HepG2 (cell line): ENCODE data around the gene RPS10. TPM values are rescaled to one million over a fixed set of nuclear protein-coding genes. Genes with fewer than 3 reads are reported as not detected.

ENCODE experiments used
- CREBL2 ChIP-seq: sonication (generic); formaldehyde crosslinking; IDR thresholded peaks from 2 replicates; pipeline ENCODE4 v1.8.1; 2023; ENCODE audit warnings: missing genetic modification reagents, mild to moderate bottlenecking, borderline replicate concordance
- EEA1 ChIP-seq: sonication (generic); formaldehyde crosslinking; IDR thresholded peaks from 2 replicates; pipeline ENCODE4 v1.5.1; 2020; ENCODE audit warnings: mild to moderate bottlenecking, missing genetic modification reagents, borderline replicate concordance
- ELF1 ChIP-seq: sonication (generic); formaldehyde crosslinking; IDR thresholded peaks from 2 replicates; pipeline ENCODE4 v1.4.0; 2020; ENCODE audit warnings: missing genetic modification reagents
- ESRRA ChIP-seq: sonication (generic); formaldehyde crosslinking; IDR thresholded peaks from 2 replicates; pipeline ENCODE4 v1.5.1; 2020; ENCODE audit warnings: mild to moderate bottlenecking, low read depth, missing genetic modification reagents
- FOXC1 ChIP-seq: sonication (generic); formaldehyde crosslinking; IDR thresholded peaks from 2 replicates; pipeline ENCODE4 v1.8.0; 2022; ENCODE audit warnings: mild to moderate bottlenecking, missing genetic modification reagents, borderline replicate concordance
- FUBP1 ChIP-seq: sonication (generic); formaldehyde crosslinking; IDR thresholded peaks from 2 replicates; pipeline ENCODE4 v1.5.1; 2020; ENCODE audit warnings: missing genetic modification reagents, mild to moderate bottlenecking, borderline replicate concordance
- HNRNPUL1 ChIP-seq: fragments of 200-400 bp; formaldehyde crosslinking; IDR thresholded peaks from 2 replicates; pipeline ENCODE4 v1.6.1; 2017; ENCODE audit warnings: low read depth, mild to moderate bottlenecking, low read length, moderate library complexity
- KDM2A ChIP-seq: sonication (generic); formaldehyde crosslinking; IDR thresholded peaks from 2 replicates; pipeline ENCODE4 v1.4.0; 2020; ENCODE audit warnings: low read depth, missing genetic modification reagents, borderline replicate concordance
- MAF1 ChIP-seq: sonication (generic); formaldehyde crosslinking; IDR thresholded peaks from 2 replicates; pipeline ENCODE4 v1.5.0; 2020; ENCODE audit warnings: missing genetic modification reagents, borderline replicate concordance
- NCOR1 ChIP-seq: fragments of 200-600 bp; sonication (generic); IDR thresholded peaks from 2 replicates; pipeline ENCODE4 v1.7.0; 2017; ENCODE audit warnings: antibody characterized with exemption, low read length, borderline replicate concordance
- RXRB ChIP-seq: IDR thresholded peaks from 2 replicates; pipeline ENCODE4 v1.6.1; 2016; ENCODE audit warnings: borderline replicate concordance, missing genetic modification reagents, missing compliant biosample characterization
- SATB2 ChIP-seq: sonication (generic); formaldehyde crosslinking; IDR thresholded peaks from 2 replicates; pipeline ENCODE4 v1.5.0; 2020; ENCODE audit warnings: missing genetic modification reagents
- SKI ChIP-seq: fragments of 450-650 bp; IDR thresholded peaks from one replicate; pipeline ENCODE4 v1.6.1; 2018; ENCODE audit warnings: mild to moderate bottlenecking; ENCODE audit not compliant: partially characterized antibody
- SNRNP70 ChIP-seq: fragments of 200-400 bp; formaldehyde crosslinking; IDR thresholded peaks from 2 replicates; pipeline ENCODE4 v1.6.1; 2017; ENCODE audit warnings: mild to moderate bottlenecking, low read depth, low read length, moderate library complexity
- SP1 ChIP-seq, 2 experiments: fragments of 450-650 bp in 1 of 2; sonication (generic) in 1 of 2; formaldehyde crosslinking in 1 of 2; IDR thresholded peaks; 2 replicates each; pipeline versions ENCODE4 v1.4.0 to v1.6.1; 2016 to 2020; ENCODE audit warnings: missing genetic modification reagents in 1 of 2
- YEATS2 ChIP-seq: sonication (generic); formaldehyde crosslinking; IDR thresholded peaks from 2 replicates; pipeline ENCODE4 v1.4.0; 2020; ENCODE audit warnings: missing genetic modification reagents, borderline replicate concordance
- ZNF263 ChIP-seq: sonication (generic); formaldehyde crosslinking; IDR thresholded peaks from 2 replicates; pipeline ENCODE4 v1.4.0; 2020; ENCODE audit warnings: missing genetic modification reagents
- ZNF446 ChIP-seq: sonication (generic); formaldehyde crosslinking; IDR thresholded peaks from 2 replicates; pipeline ENCODE4 v1.5.0; 2020; ENCODE audit warnings: mild to moderate bottlenecking, missing genetic modification reagents
- ZNF609 ChIP-seq: sonication (generic); formaldehyde crosslinking; IDR thresholded peaks from 2 replicates; pipeline ENCODE4 v1.4.0; 2020; ENCODE audit warnings: mild to moderate bottlenecking, missing genetic modification reagents, borderline replicate concordance
- ZNF678 ChIP-seq: sonication (generic); formaldehyde crosslinking; IDR thresholded peaks from 2 replicates; pipeline ENCODE4 v1.4.0; 2020; ENCODE audit warnings: mild to moderate bottlenecking, missing genetic modification reagents
- ZSCAN25 ChIP-seq: sonication (generic); formaldehyde crosslinking; IDR thresholded peaks from 2 replicates; pipeline ENCODE4 v1.8.0; 2022; ENCODE audit warnings: mild to moderate bottlenecking, missing genetic modification reagents
- polyA plus RNA-seq, 8 experiments: library from polyadenylated mRNA; depleted of rRNA in 3 of 8; stranded (reverse) in 7 of 8; unstranded in 1 of 8; fragments of >200 nt; fragmentation: Illumina TruSeq in 4 of 8; extraction: Trizol in 4 of 8; gene quantifications; 2 replicates each; pipeline versions ENCODE4 v1.2.1 to v1.2.3, GENCODE V29; 2011 to 2016; ENCODE audit warnings: low read depth in 4 of 8, missing spikeins in 1 of 8, mixed read lengths in 1 of 8; ENCODE audit not compliant: insufficient read depth in 1 of 8
- total RNA-seq, 5 experiments: library from RNA; depleted of rRNA; stranded (reverse); fragments of >200 nt; fragmentation: Illumina TruSeq; extraction: Trizol; gene quantifications; 2 replicates each; pipeline ENCODE4 v1.2.3, GENCODE V29; 2016; ENCODE audit warnings: low read depth in 1 of 5

Gene RPS10
- total and polyA plus RNA-seq, 2 of the 13 experiments (the other 11 are each of a cell fraction or from before 2014, with no cell fraction given): 2,909 to 4,648 TPM

GRCh38 chr6:34392497-34393190, 33.2 kb downstream of the RPS10 start, which contains the start of gene NUDT3 (continued):
- TF ChIP-seq ZNF609 (CRISPR knock-in tag): peak; percentile 69; the same call in 1 of the 2 replicates
- 0 out of 2 replicates have a peak, but pooled peaks have one; percentile 5 for TF ChIP-seq ZNF446 (CRISPR knock-in tag)
- TF ChIP-seq EEA1 (CRISPR knock-in tag): no peak
- peak; percentile 51; the same call in 1 of the 2 replicates for TF ChIP-seq ELF1 (CRISPR knock-in tag)
- TF ChIP-seq ZSCAN25 (CRISPR knock-in tag): 0 out of 2 replicates have a peak, but pooled peaks have one; percentile 62
- TF ChIP-seq FOXC1 (CRISPR knock-in tag): peak; percentile 14; the same call in 1 of the 2 replicates
- 0 out of 2 replicates have a peak, but pooled peaks have one; percentile 22 for TF ChIP-seq MAF1
- peak; percentile 39; the same call in 1 of the 2 replicates for TF ChIP-seq ZNF263 (CRISPR knock-in tag)
- TF ChIP-seq NCOR1: peak; percentile 25; the same call in 1 of the 2 replicates
- TF ChIP-seq SNRNP70: peak; percentile 99
- no peak for TF ChIP-seq SATB2 (CRISPR knock-in tag)
- no peak for TF ChIP-seq FUBP1 (CRISPR knock-in tag)
- TF ChIP-seq KDM2A (CRISPR knock-in tag): peak; percentile 96
- peak; percentile 84 for TF ChIP-seq SKI
- TF ChIP-seq RXRB: peak; percentile 85
- no peak for TF ChIP-seq CREBL2 (CRISPR knock-in tag)
- peak; percentile 79 for TF ChIP-seq YEATS2 (CRISPR knock-in tag)
- no peak for TF ChIP-seq SP1 (IDR thresholded peaks at IDR 0.05)
- TF ChIP-seq SP1 (CRISPR knock-in tag; IDR thresholded peaks at IDR 0.05): peak; percentile 70
- peak; percentile 72 for TF ChIP-seq HNRNPUL1
- TF ChIP-seq ZNF678 (CRISPR knock-in tag): 0 out of 2 replicates have a peak, but pooled peaks have one; percentile 12
- TF ChIP-seq ESRRA (CRISPR knock-in tag): peak; percentile 98
